NCI-H1417 (cell line): Measurements from ENCODE around the gene RASSF9.

Experiments used
- DNase-seq, 3 experiments: peaks; one replicate each; lab custom pipeline; 2025; lab: John Stamatoyannopoulos, UW

Gene RASSF9

GRCh38 chr12:85836197-85837090, at the start of gene RASSF9:
Gene RASSF9 (minus strand): TSS chr12:85836409. CDS start chr12:85836201, 208 bp downstream.
- no peak for DNase-seq

- no peak for DNase-seq
These were observed 47.6 kb upstream of the RASSF9 start for GRCh38 chr12:85883763-85884162.

- no peak for DNase-seq
These were observed 41.2 kb upstream of the RASSF9 start for GRCh38 chr12:85877459-85877858.

- DNase-seq, result peak in 2 of 3 experiments; percentile 33 to 78
These were observed 37.8 kb upstream of the RASSF9 start, which contains the start of gene NTS for GRCh38 chr12:85874031-85874461. Gene NTS (plus strand): TSS chr12:85874295. CDS start chr12:85874404, 109 bp downstream.

- peak; percentile 53 to 86 (median 74) for DNase-seq
These were observed 36.4 kb upstream of the RASSF9 start for GRCh38 chr12:85872497-85873091.

- peak; percentile 58 to 86 (median 63) for DNase-seq
These were observed 31.0 kb upstream of the RASSF9 start for GRCh38 chr12:85866986-85867776.

- no peak for DNase-seq
These were observed 29.7 kb upstream of the RASSF9 start for GRCh38 chr12:85865890-85866289.

GRCh38 chr12:85856966-85857365, 20.8 kb upstream of the RASSF9 start:
- DNase-seq, result no peak

- no peak for DNase-seq
These were observed 19.1 kb upstream of the RASSF9 start for GRCh38 chr12:85855305-85855704.

- DNase-seq, result peak in 1 of 3 experiments; percentile 11
These were observed 13.1 kb upstream of the RASSF9 start for GRCh38 chr12:85849344-85849743.

- DNase-seq, result no peak
These were observed 7.5 kb upstream of the RASSF9 start for GRCh38 chr12:85843606-85844310.

- DNase-seq, result no peak
These were observed 598 bp downstream of the RASSF9 start for GRCh38 chr12:85835426-85836196.

GRCh38 chr12:85834378-85834777, 1.8 kb downstream of the RASSF9 start:
- DNase-seq, result no peak

GRCh38 chr12:85833579-85833978, 2.6 kb downstream of the RASSF9 start:
- no peak for DNase-seq

- no peak for DNase-seq
These were observed 4.8 kb downstream of the RASSF9 start for GRCh38 chr12:85831327-85831990.

- no peak for DNase-seq
These were observed 6.8 kb downstream of the RASSF9 start for GRCh38 chr12:85829391-85829790.

GRCh38 chr12:85828576-85828975, 7.6 kb downstream of the RASSF9 start:
- DNase-seq, result no peak

GRCh38 chr12:85825746-85826145, 10.5 kb downstream of the RASSF9 start:
- peak in 2 of 3 experiments; percentile 84 to 98 for DNase-seq

GRCh38 chr12:85823436-85824180, 12.6 kb downstream of the RASSF9 start:
- no peak for DNase-seq
